Panc1 (cell line): ENCODE data around the gene TNFRSF25. TPM values are rescaled to one million over a fixed set of nuclear protein-coding genes. Genes with fewer than 3 reads are reported as not detected.

Experiments used
- ATAC-seq: fragments of 200-7000 bp; cut with Tn5 transposase; 2 replicates; pipeline ENCODE4 v1.9.1; 2020; ENCODE audit warnings: mild to moderate bottlenecking, moderate library complexity
- BruUV-seq: library from RNA; stranded (reverse); fragments of 400-500 nt; replicated peaks from 2 replicates; lab custom pipeline; 2021; lab: Mats Ljungman, UMichigan
- CTCF ChIA-PET: fragments of 300-600 bp; sonication (Branson Sonifier 250); formaldehyde crosslinking; loops from one replicate; lab custom pipeline; 2022; ENCODE audit warnings: antibody characterized with exemption; lab: Charles Lee
- POLR2A ChIA-PET: fragments of 300-600 bp; sonication (Branson Sonifier 250); formaldehyde crosslinking; loops from one replicate; lab custom pipeline; 2022; ENCODE audit warnings: antibody characterized with exemption; lab: Charles Lee
- DNase-seq: peaks from one replicate; pipeline ENCODE4 v3.0.0-alpha.2; 2010; ENCODE audit warnings: low read depth, low spot score
- H3K27ac ChIP-seq: 2 replicates; pipeline ENCODE4 v1.5.1; 2011; ENCODE audit warnings: mild to moderate bottlenecking, low read length, inconsistent platforms
- H3K27me3 ChIP-seq: fragments of 200-500 bp; sonication (Bioruptor generic); 2 replicates; pipeline ENCODE4 v1.6.0; 2014; ENCODE audit warnings: low read length, inconsistent platforms; ENCODE audit not compliant: control insufficient read depth, insufficient read depth
- H3K36me3 ChIP-seq: fragments of 200-500 bp; sonication (Bioruptor generic); 2 replicates; pipeline ENCODE4 v1.5.1; 2014; ENCODE audit warnings: inconsistent platforms, mild to moderate bottlenecking, low read length, moderate library complexity; ENCODE audit not compliant: control insufficient read depth, insufficient read depth
- H3K4me1 ChIP-seq: 2 replicates; pipeline ENCODE4 v1.5.1; 2011; ENCODE audit warnings: inconsistent platforms, mild to moderate bottlenecking, low read length, moderate library complexity; ENCODE audit not compliant: control insufficient read depth, insufficient read depth
- H3K4me3 ChIP-seq, 2 experiments: 2 replicates each; pipeline ENCODE4 v1.5.1; 2011 to 2012; ENCODE audit warnings: low read depth in 2 of 2, low read length in 2 of 2, mild to moderate bottlenecking in 2 of 2, inconsistent platforms in 1 of 2, moderate library complexity in 1 of 2
- H3K9me3 ChIP-seq: fragments of 200-500 bp; sonication (Bioruptor generic); 2 replicates; pipeline ENCODE4 v1.5.1; 2014; ENCODE audit warnings: low read depth, mild to moderate bottlenecking, inconsistent platforms, low read length, moderate library complexity; ENCODE audit not compliant: control insufficient read depth, insufficient read depth
- POLR2AphosphoS5 ChIP-seq: IDR thresholded peaks from 2 replicates; pipeline ENCODE4 v1.6.1; 2012; ENCODE audit warnings: mild to moderate bottlenecking, low read depth, low read length, moderate library complexity
- REST ChIP-seq, 2 experiments: IDR thresholded peaks; 2 replicates each; pipeline ENCODE4 v1.6.1; 2011 to 2012; ENCODE audit warnings: low read depth in 2 of 2, control low read depth in 1 of 2, low read length in 1 of 2, mild to moderate bottlenecking in 1 of 2, moderate library complexity in 1 of 2; ENCODE audit not compliant: insufficient read depth in 1 of 2
- SIN3A ChIP-seq: IDR thresholded peaks from 2 replicates; pipeline ENCODE4 v1.6.1; 2012; ENCODE audit warnings: low read depth, mild to moderate bottlenecking, low read length, moderate library complexity, borderline replicate concordance; ENCODE audit not compliant: insufficient read depth
- TCF7L2 ChIP-seq: IDR thresholded peaks from 2 replicates; pipeline ENCODE4 v1.6.1; 2011; ENCODE audit warnings: mild to moderate bottlenecking, low read depth, low read length, inconsistent platforms
- in situ Hi-C: cut with HindIII; loops from 2 replicates; pipeline ENCODE4 v1.10.0; 2016; ENCODE audit warnings: low sequenced_read_pairs, low pct_unique_long_range_greater_than_20kb
- intact Hi-C: fragments of 100-400 bp; cut with micrococcal nuclease; formaldehyde crosslinking; loops from one replicate; pipeline ENCODE4 v1.10.0; 2022; ENCODE audit not compliant: unreplicated experiment
- total RNA-seq: library from RNA; stranded (reverse); gene quantifications from one replicate; pipeline ENCODE4 v1.2.1, GENCODE V29; 2021; ENCODE audit not compliant: unreplicated experiment
- TF ChIP-seq, protein P1 (sequence below): fragments of 450-650 bp; IDR thresholded peaks from 2 replicates; pipeline ENCODE4 v1.5.1; 2017; ENCODE audit warnings: mild to moderate bottlenecking

Gene TNFRSF25
- total RNA-seq, 1 experiment from 2014 or later: 7.0 TPM

DNA sequence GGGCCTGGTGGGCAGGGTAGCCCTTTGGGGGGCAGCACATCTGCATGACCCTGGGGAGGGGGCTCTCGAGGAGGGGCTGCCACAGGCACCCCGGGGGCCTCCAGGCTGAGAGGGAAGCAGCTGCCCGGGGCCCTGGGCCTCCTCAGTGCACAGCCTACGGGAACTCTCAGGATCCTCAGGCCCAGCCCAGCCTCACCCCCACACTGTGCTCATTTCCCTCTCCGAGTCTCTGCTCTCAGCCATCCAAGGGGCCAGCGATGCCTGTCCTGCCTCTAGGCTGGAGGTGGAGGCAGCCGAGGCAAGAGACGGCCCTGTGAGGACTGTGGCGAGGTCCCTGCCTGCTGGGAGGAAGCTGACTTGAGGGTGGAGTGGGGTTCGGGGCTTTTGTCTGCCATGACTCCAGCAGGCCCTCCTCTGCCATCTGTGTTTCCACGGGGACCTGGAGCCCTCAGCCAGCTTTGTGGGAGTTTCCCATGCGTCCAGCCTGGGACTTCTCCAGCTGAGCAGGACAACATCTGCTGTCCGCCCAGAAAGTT is 32.7 kb upstream of the TNFRSF25 start:
- ChIA-PET POLR2A (no interaction called here), CTCF (interaction anchor here (2.1 kb wide), 1 partner anchor 9 kb away, joined by 8 read pairs; no protein-coding TSS in a partner anchor)
- Histone ChIP-seq H3K9me3 (no peaks in the 10 kb centered on the region), H3K27me3 (no peaks in the 10 kb centered on the region), H3K4me1 (peaks cover 13% of the 10 kb centered on the region), H3K27ac (no peak overlapping the region), H3K4me3 (no peak overlapping the region), H3K36me3 (no peaks in the 10 kb centered on the region)
- intact Hi-C loops (no loop called here), in situ Hi-C loops (no loop called here)
- DNase-seq: no peak
- ATAC-seq: no peak
- no TSS peak for BruUV-seq
- TF ChIP-seq SIN3A: no peak
- TF ChIP-seq, protein P1, sequence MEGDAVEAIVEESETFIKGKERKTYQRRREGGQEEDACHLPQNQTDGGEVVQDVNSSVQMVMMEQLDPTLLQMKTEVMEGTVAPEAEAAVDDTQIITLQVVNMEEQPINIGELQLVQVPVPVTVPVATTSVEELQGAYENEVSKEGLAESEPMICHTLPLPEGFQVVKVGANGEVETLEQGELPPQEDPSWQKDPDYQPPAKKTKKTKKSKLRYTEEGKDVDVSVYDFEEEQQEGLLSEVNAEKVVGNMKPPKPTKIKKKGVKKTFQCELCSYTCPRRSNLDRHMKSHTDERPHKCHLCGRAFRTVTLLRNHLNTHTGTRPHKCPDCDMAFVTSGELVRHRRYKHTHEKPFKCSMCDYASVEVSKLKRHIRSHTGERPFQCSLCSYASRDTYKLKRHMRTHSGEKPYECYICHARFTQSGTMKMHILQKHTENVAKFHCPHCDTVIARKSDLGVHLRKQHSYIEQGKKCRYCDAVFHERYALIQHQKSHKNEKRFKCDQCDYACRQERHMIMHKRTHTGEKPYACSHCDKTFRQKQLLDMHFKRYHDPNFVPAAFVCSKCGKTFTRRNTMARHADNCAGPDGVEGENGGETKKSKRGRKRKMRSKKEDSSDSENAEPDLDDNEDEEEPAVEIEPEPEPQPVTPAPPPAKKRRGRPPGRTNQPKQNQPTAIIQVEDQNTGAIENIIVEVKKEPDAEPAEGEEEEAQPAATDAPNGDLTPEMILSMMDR: no peak
- TF ChIP-seq POLR2AphosphoS5: no peak
- no peak for TF ChIP-seq REST (IDR thresholded peaks at IDR 0.05; ENCODE audit: insufficient read depth in 1 of 2, low read depth in 2 of 2, low read length in 1 of 2)
- no peak for TF ChIP-seq TCF7L2

GRCh38 chr1:6497867-6498575 is 32.0 kb upstream of the TNFRSF25 start:
- ChIA-PET CTCF (interaction anchor here (2.1 kb wide), 1 partner anchor 8 kb away, joined by 8 read pairs; no protein-coding TSS in a partner anchor), POLR2A (no interaction called here)
- TF ChIP-seq SIN3A: no peak
- TF ChIP-seq, protein P1: no peak
- TF ChIP-seq POLR2AphosphoS5: no peak
- TF ChIP-seq TCF7L2: no peak
- TF ChIP-seq REST (IDR thresholded peaks at IDR 0.05; ENCODE audit: insufficient read depth in 1 of 2, low read depth in 2 of 2, low read length in 1 of 2): no peak
- Histone ChIP-seq H3K9me3 (no peaks in the 10 kb centered on the region), H3K36me3 (no peaks in the 10 kb centered on the region), H3K27ac (no peak overlapping the region), H3K4me3 (peak overlapping the region; percentile 54 to 59), H3K27me3 (no peaks in the 10 kb centered on the region), H3K4me1 (peaks cover 13% of the 10 kb centered on the region)
- no TSS peak for BruUV-seq
- in situ Hi-C loops (no loop called here), intact Hi-C loops (no loop called here)
- no peak for DNase-seq
- no peak for ATAC-seq
